Gastroesophageal sphincter (tissue), 3 donors: ENCODE measurements around the gene SLC9A6.

Source experiments
- CTCF ChIP-seq, 4 experiments: fragments of 200-600 bp in 2 of 4; fragments of 450-650 bp in 2 of 4; sonication (generic) in 1 of 4; IDR thresholded peaks; one replicate each; pipeline ENCODE4 v1.5.1; 2017 to 2019; ENCODE audit warnings: antibody characterized with exemption in 4 of 4, mild to moderate bottlenecking in 2 of 4, moderate library complexity in 2 of 4
- POLR2AphosphoS5 ChIP-seq: sonication (generic); formaldehyde crosslinking; IDR thresholded peaks from one replicate; pipeline ENCODE4 v1.6.1; 2017; ENCODE audit warnings: antibody characterized with exemption

- no peak for TF ChIP-seq POLR2AphosphoS5
- no peak for TF ChIP-seq CTCF (IDR thresholded peaks at IDR 0.05)
Measured at GRCh38 chrX:136086521-136086920, 101.3 kb downstream of the SLC9A6 start.
